ENCODE data around the gene KCTD15. TPM values are rescaled to one million over a fixed set of nuclear protein-coding genes. Genes with fewer than 3 reads are reported as not detected.

Gene KCTD15
- total and polyA plus RNA-seq, 2 of the 4 experiments (the other 2 are of a cell fraction): 16.3 to 19.6 TPM

- TF ChIP-seq, protein P1, sequence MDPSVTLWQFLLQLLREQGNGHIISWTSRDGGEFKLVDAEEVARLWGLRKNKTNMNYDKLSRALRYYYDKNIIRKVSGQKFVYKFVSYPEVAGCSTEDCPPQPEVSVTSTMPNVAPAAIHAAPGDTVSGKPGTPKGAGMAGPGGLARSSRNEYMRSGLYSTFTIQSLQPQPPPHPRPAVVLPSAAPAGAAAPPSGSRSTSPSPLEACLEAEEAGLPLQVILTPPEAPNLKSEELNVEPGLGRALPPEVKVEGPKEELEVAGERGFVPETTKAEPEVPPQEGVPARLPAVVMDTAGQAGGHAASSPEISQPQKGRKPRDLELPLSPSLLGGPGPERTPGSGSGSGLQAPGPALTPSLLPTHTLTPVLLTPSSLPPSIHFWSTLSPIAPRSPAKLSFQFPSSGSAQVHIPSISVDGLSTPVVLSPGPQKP (IDR thresholded peaks at IDR 0.05; ENCODE audit: borderline replicate concordance, low read depth, low read length): no peak
- no peak for TF ChIP-seq CEBPB (IDR thresholded peaks at IDR 0.05; ENCODE audit: low read depth, low read length)
- no peak for TF ChIP-seq RFX5 (IDR thresholded peaks at IDR 0.05; ENCODE audit: low read depth, low read length)
Observed at GRCh38 chr19:33773704-33774624, 22.7 kb upstream of the KCTD15 start (continued).

All from IMR-90 (cell line).